GM19238 (cell line): ENCODE data around the gene FAM181A.

ENCODE experiments used
- DNase-seq: peaks from one replicate; pipeline ENCODE4 v3.0.0; 2011; ENCODE audit warnings: low spot score; ENCODE audit not compliant: insufficient read length

The FAM181A gene

GRCh38 chr14:93950948-93951634 lies 23.9 kb downstream of the FAM181A start:
- DNase-seq, result no peak

- no peak for DNase-seq
Observed at GRCh38 chr14:93951635-93952540, 24.7 kb downstream of the FAM181A start.

DNA sequence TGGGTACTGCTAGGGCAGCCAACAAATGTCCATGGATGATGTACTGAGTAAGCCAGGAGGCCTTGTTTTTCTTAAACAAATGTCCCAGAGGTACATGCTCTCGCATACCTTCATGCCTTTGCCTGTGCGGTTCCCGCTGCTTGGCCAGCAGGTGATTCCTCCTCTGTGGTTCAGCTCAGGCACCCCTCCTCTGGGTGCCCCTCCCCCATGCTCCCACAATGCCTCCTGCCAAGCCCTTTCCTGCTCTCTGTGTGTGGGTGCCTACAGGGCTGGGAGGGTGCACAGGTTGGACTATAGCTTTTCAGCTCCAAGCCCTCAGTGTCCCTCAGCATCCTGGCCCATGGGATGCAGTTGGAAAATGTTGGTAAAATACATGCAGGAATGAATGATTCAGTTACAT lies 25.7 kb downstream of the FAM181A start:
- DNase-seq, result no peak

- DNase-seq, result no peak
Observed at GRCh38 chr14:93953263-93953662, 26.1 kb downstream of the FAM181A start.

DNA sequence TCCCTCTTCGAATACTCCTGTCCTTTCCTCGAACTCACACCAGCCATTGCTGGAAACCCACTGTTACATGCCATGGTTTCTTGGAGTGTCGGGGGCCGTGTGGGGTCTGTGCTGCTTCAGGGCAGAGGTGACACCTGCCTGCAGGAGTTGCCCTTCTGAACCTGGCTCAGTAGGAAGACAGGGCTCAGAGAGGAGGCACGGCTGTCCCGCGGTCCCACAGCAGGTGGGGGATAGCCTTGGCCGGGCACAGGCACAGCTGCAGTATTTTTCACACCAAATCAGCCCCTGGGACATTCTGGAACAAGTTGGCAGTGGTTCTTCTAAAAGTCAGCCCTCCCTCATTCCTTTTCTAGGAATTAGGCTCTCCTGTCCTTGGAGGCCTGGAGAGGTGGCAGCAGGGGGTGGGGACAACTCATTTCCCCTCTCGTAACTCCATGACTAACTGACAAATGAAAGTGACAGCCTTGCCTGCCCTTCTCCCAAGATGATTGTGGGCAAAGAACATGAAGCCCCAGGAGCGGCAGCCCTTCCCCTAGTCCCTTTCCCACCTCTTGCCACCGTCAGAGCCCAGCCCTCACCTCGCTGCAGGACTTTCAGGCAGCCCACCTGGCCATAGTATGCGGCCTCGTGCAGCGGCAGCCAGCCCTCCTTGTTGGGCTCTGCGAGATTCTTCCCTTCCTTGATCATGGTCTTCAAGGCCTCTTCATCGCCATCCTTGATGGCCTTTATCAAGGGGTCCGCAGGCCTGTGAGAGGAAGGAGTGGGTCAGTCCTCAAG lies 26.8 kb downstream of the FAM181A start:
- DNase-seq, result no peak

GRCh38 chr14:93954516-93954830 lies 27.3 kb downstream of the FAM181A start:
- no peak for DNase-seq

GRCh38 chr14:93954900-93955849 lies 28.0 kb downstream of the FAM181A start:
- DNase-seq, result peak; percentile 73

DNA sequence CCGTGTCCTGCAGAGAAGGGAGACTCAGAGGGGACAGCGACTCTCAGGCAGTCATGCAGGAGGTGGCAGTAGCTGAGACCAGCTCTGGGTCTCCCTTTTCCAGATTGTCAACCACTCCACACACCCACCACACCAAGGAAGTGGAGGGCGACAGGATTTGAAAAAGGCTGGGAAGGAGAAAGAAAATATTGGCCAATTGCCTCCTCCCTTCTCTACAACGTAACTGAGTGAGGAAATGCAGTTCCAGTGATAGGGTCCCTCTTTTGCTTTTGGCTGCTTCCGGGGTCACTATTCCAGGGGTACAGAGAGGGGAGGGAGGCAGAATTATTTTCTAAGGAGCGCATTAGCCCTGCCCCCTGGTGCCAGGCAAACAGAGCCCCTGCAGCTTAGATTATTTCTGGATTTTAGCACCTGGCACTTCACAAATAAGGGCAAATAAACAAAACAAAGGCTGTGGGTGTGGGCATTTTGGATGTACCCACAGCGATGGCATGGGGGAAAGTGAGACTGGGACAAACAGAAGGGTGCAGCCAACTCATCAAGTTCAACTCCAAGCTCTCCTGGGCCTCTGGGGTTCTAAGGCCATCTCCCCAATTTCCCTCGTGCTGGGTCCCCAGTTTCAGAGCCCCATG lies 28.8 kb downstream of the FAM181A start:
- DNase-seq, result no peak

DNA sequence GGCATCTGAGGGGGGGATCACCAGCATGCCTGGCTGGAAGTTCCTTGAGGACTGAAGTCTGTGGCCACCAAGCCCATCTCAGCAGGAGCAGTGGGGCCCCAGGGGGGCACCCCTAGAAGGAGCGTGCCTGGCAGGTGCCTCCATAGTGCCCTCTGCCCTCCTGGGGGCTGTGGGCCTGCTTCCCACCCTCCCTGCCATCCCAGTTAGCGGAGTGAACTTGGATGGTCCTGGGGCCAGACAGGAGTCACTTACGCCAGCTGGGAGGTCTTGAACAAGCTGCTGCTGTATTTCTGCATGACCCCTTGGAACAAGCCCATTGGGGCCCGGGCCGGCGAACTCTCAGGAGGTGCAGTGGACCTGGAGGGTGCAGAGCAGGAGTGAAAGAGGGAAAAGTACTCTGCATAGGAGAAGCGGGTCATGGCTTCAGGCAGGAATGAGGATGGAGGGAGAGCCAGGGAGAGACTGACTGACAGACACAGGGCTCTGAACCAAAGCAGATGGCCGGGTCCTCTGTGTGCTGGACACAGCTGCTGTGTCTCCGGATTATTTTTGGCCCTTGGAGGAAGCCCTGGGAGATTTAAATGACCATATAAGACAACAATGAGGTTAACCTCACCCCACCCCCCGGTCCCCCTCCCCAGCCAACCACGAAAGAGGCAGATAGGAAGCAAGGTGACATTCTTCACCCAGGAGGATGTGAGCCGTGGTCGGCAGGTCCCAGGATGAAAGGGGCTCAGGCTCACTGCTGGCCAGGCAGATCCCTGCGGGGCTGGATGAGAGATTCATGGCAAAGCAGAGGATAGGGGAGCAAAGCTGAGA lies 29.6 kb downstream of the FAM181A start:
- DNase-seq, result no peak

DNA sequence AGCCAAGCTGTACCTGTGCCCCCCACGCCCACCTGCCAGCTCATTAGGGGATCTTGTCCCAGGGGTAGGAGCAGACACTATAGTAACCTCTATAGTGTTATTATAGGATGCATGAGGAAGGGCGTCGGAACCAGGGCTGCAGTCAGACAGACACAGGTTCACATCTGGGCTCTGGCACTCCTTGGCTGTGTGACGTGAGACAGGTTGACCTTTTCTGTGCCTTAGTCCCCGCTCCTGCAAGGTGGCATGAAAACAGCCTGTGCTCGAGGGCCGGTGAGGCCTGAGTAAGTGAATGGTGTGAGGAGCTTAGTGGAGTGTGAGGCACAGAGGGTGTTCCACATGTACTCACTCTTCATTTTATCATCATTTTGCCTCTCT lies 30.2 kb downstream of the FAM181A start:
- no peak for DNase-seq

- no peak for DNase-seq
Observed at GRCh38 chr14:93957751-93958566, 30.8 kb downstream of the FAM181A start.

- DNase-seq, result no peak
Observed at GRCh38 chr14:93958567-93959238, 31.6 kb downstream of the FAM181A start.

- peak; percentile 86 for DNase-seq
Observed at GRCh38 chr14:93959239-93960107, 32.3 kb downstream of the FAM181A start.

GRCh38 chr14:93960108-93960475 lies 32.9 kb downstream of the FAM181A start:
- DNase-seq, result no peak

GRCh38 chr14:93960774-93961438 lies 33.8 kb downstream of the FAM181A start:
- DNase-seq, result no peak

- no peak for DNase-seq
Observed at GRCh38 chr14:93961620-93962019, 34.5 kb downstream of the FAM181A start.
